LoVo (cell line): ENCODE data around the gene SOX8.

Experiments used
- DNase-seq: peaks from one replicate; pipeline ENCODE4 v3.0.0-alpha.2; 2016; ENCODE audit warnings: low spot score

Gene SOX8

GRCh38 chr16:1026784-1027500 lies 45.4 kb downstream of the SOX8 start:
- no peak for DNase-seq

GRCh38 chr16:1027501-1027815 lies 45.9 kb downstream of the SOX8 start:
- DNase-seq = no peak

GRCh38 chr16:1028056-1028455 lies 46.5 kb downstream of the SOX8 start:
- DNase-seq = no peak

- no peak for DNase-seq
These were observed 47.1 kb downstream of the SOX8 start for GRCh38 chr16:1028524-1029258.

- DNase-seq = no peak
These were observed 47.6 kb downstream of the SOX8 start for GRCh38 chr16:1029259-1029545.

DNA sequence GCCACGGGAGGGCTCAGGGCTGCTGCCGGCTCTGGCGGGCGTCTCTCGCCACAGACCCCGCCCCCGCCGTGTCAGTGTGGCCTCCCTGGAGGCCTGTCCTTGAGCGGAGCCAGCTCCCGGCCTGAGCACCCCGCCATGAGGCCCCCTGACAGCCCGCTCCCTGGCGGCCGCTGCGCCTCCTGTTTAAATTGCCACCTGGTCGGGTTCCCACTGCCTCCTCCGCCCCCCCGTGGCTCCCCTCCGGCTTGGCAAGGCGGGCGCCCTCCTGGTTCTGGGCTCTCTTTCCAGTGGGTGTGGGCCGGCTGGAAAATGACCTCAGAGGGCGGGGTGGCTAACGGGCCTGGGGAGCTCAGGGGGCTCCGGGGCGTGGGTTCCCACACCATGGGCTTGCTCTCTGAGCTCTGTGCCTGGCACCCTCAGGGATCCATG lies 48.9 kb downstream of the SOX8 start:
- no peak for DNase-seq

DNA sequence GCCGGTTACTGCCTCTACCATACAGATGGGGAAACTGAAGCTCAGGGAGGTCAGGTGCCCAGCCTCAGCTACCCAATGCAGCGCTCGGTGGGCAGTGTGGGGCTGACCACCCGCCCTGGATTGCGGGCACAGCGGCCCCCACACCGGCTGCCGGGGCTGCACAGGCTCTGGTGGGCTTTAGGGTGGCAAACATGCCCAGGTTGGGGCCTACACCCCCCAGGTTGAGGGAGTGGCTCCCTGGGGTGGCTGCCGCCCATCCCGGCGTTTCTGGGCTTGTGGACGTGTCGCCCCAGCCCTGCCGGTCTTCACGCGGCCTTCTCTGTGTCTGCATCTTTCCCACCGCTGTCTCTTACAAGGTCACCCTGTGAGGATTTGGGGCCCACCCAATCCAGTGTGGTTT lies 50.1 kb downstream of the SOX8 start:
- DNase-seq = no peak

DNA sequence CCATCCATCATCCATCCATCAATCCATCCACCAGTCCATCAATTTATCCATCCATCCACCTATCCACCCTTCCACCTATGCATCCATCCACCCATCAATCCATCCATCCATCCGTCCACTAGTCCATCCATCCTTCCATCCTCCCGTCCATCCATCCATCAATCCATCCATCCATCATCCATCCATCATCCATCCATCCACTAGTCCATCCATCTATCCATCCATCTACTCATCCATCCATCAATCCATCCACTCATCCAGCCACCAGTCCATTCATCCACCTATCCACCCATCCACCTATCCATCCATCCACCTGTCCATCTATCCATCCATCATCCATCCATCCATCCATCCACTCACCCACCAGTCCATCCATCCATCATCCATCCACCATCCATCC lies 51.0 kb downstream of the SOX8 start:
- DNase-seq = no peak

- no peak for DNase-seq
These were observed 51.6 kb downstream of the SOX8 start for GRCh38 chr16:1033128-1033679.

DNA sequence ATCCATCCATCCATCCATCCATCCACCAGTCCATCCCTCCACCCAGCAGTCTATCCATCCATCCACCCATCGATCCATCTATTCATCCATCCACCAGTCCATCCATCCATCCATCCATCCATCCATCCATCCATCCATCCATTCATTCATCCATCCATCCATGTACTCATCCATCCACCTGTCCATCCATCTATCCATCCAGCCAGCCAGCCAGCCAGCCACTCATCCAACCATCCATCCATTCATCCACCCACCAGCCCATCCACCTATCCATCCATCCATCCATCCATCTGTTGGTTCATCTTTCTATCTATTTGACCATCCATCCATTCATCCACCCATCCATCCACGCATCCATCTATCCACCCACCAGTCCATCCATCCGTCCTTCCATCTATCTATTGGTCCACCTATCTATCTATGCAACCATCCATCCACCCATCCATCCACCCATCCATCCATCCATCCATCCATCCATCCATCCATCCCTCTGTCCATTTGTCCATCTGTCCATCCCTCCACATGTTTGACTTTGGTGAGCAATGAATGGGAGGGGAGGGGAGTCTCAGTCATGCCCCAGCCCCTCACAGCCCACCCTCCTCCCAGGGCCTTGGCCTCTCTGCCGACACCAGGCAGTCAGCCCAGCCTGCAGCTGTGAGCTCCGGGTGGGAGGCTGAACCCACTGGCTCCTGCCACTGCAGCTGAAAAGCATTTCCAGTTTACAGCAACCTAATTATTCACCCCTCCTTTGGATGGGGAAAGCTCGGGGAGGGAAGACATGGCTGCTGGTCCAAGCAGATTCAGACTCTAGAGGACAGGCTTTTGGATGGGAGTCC lies 52.9 kb downstream of the SOX8 start:
- DNase-seq = no peak

GRCh38 chr16:1035066-1035415 lies 53.5 kb downstream of the SOX8 start:
- no peak for DNase-seq

- DNase-seq = no peak
These were observed 54.6 kb downstream of the SOX8 start for GRCh38 chr16:1036166-1036565.
